Activated gamma-delta T cell treated with anti-CD3 and anti-CD28 coated beads, Interleukin-2, amount 50 U/mL, for 16 hours (primary cell): Measurements from ENCODE around the gene KRTAP5-2.
"Not testable (repeated sequence)": the region's sequence is repeated elsewhere in the genome, so short reads cannot be mapped to it uniquely, and the experiment has no call there.

ENCODE experiments used
- DNase-seq: peaks from one replicate; pipeline ENCODE4 v3.0.0-alpha.2; 2020; ENCODE audit warnings: low read depth

Gene KRTAP5-2, protein sequence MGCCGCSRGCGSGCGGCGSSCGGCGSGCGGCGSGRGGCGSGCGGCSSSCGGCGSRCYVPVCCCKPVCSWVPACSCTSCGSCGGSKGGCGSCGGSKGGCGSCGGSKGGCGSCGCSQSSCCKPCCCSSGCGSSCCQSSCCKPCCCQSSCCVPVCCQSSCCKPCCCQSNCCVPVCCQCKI

DNA sequence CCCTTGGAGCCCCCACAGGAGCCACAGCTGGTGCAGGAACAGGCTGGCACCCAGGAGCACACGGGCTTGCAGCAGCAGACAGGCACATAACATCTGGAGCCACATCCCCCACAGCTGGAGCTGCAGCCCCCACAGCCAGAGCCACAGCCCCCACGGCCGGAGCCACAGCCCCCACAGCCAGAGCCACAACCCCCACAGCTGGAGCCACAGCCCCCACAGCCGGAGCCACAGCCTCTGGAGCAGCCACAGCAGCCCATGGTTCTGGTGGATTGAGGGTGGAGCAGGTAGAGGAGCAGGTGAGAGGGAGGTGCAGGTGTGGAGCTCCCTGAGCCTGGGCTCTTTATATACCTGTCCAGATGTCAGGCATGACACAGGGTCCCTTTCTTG is at the start of gene KRTAP5-2:
KRTAP5-2 (minus strand) TSS at position 301 of the 387 bp plus-strand sequence; CDS start at position 257, 44 bp downstream.
- DNase-seq = no peak

GRCh38 chr11:1646540-1646939 is 48.4 kb upstream of the KRTAP5-2 start:
- DNase-seq = not testable (repeated sequence)

DNA sequence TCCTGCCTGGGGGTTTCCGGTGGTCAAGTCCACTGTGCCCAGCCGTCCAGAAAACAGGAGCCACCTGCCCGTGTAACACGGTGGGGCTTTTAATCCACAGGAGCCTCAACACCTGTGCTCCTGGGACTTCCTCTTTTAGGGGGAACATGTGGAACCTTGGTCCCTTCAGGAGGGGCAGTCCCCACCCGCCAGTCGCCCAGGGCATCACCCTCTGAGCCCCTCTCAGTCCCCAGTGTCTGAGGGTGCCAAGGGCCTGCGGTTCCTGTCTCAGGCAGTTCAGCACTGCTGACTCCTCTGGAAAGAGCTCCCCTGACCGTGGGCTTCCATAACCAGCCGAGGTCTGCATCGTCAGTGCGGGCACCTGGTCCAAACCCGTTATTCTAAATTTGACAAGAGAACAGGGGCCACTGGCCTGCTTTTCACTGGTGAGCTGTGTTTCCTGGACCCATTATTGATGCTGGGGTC is 47.3 kb upstream of the KRTAP5-2 start:
- no peak for DNase-seq

DNA sequence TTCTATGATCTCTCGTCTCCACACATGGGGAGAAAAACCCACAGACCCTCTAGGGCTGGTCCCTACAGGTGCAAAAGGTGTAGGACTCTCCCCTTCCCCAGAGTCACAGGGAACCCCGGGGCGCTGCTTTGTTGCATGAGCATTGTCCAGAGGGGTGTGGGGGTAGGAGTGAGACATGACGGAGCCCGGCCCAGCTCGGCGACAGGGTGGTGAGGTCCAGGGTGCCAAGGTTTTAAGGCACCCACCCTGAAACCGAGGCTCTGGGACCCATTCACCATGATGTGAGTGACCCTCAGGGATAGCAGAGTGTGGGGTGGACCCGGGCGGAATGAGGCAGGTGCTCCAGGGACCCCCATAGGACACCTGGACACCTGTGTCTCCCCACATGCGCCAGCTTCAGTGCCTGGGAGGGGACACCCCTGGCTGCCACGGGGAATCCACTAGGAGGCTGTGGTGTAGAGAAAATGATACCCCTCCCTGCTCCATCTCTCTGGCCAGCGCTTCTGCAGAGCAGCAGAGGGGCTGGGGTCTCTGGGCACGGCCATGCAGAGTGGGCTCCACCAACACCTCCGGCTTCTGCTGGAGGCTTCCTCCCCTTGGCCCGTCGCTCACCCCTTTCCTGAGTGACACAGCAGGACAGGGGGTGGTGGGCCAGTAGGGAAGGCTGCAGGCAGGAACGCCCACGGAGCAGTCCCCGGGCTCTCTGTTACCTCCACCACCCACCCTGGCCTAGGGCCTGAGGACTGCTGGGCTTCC is 46.7 kb upstream of the KRTAP5-2 start:
- DNase-seq = no peak

- DNase-seq = no peak
These were observed 45.1 kb upstream of the KRTAP5-2 start for GRCh38 chr11:1643146-1643690.

GRCh38 chr11:1642288-1643145 is 44.4 kb upstream of the KRTAP5-2 start:
- no peak for DNase-seq

DNA sequence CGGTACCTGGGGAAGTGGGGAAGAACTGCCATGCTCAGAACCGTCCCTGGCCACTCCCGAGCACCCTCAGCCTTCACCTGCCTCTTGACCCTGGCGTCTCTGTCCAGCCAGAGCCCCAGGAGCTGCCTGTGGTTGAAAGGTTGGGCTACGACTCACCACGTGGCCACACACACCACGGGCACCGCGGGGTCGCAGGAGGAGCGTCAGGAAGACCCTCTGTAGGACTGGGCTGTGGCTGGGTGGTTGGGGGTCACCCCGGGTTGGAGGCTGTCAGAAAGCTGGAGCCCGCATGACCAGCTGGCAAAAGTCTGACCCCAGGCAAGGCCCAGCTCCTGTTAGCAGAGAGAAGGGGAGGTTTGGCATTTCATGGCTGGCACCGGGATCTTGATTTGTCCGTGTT is 43.0 kb upstream of the KRTAP5-2 start:
- no peak for DNase-seq

DNA sequence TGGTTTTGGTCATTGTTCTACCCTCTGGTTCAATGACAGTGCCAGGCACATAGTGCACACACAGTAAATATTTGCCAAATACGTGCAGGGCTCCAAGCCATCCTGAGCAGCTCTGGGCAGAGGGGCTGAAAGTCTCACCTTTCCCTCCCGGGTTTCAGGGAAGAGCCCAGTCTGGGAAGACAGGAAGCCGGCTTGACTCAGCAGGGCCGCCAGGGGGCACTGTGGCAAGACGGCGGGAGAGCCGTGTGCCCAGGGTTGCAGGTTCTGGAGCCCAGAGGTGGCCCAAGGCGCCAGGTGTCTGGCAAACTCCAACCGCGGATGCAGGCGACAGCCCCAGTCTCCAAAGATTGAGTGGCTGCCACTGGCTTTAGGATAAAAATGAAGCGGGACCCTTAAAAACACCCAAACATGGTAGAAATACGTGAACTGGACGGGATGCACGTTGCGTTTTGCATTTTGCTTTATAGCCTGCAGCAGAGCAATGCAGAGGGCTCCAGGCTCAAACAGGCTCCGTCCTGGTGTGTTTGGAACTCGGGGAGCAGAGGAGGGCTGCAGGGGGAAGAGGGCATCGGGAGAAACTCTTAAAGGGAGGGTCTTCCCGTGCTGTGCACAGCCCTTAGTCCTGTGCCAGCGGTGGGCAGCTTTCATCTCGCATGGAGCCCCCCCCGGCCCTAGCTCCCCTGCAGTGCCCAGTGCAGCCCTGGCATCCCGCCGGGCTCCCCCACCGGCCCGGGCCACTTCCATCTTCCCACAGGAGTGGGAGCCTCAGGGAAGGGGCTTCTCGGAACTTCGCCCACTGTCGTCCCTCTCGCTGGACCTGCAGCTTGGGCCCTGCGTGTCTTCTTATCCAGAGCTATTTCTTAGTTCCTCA is 42.2 kb upstream of the KRTAP5-2 start:
- no peak for DNase-seq

- no peak for DNase-seq
These were observed 41.6 kb upstream of the KRTAP5-2 start for GRCh38 chr11:1639666-1640065.

GRCh38 chr11:1639102-1639620 is 41.1 kb upstream of the KRTAP5-2 start:
- DNase-seq = no peak

- no peak for DNase-seq
These were observed 40.2 kb upstream of the KRTAP5-2 start for GRCh38 chr11:1638344-1638743.

DNA sequence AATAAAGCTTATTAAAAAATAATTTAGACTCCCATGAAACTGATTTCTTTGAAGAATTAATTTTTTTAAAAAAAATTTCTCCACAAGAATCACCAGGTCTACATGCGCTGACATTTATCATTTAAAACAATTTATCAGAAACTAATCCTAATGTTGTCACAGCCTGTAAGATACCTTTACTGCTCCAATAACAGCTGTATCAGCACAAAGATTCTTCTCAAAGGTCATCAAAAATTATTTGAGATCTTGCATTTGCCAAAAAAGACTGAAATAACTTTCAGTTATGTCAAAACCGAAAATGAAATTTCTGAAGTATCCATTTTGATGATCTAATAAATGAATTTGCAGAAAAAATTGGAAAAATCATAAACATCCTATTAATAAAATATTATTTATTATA is 39.5 kb upstream of the KRTAP5-2 start:
- no peak for DNase-seq

DNA sequence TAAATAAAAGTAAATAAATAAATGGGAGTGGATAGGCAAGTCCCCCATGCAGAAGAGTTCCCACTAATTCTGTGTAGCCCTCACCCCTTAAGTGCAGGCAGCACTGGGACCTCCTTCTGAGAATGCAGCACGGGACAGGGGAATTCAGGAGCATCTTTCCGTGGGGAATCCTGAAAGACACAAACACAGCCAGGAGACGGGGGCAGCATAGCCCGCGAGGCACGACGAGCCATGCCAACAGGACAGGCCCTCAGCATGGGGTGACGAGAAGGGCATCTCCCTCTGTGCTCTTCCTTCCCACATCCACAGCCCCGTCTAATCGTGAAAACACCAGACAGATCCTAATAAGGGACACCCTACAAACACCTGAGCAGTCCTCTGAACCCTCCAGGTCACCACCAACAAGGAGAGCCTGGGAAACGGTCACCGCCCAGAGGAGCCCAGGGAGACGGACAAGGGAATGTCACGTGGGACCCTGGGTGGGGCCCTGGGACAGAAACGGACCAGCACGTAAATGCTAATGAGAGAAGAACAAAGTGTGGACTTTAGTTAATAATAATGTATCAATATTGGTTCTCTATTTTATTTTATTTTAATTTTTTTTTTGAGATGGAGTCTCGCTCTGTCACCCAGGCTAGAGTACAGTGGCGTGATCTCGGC is 38.3 kb upstream of the KRTAP5-2 start:
- DNase-seq = no peak

GRCh38 chr11:1633864-1634263 is 35.8 kb upstream of the KRTAP5-2 start:
- DNase-seq = no peak

- DNase-seq = no peak
These were observed 34.1 kb upstream of the KRTAP5-2 start for GRCh38 chr11:1632053-1632714.

- DNase-seq = no peak
These were observed 33.0 kb upstream of the KRTAP5-2 start for GRCh38 chr11:1631066-1631568.

GRCh38 chr11:1630271-1630670 is 32.2 kb upstream of the KRTAP5-2 start:
- DNase-seq = no peak

GRCh38 chr11:1629326-1630185 is 31.5 kb upstream of the KRTAP5-2 start, which contains the start of gene KRTAP5-5:
TSS of gene KRTAP5-5 (plus strand) at chr11:1629775. CDS start at chr11:1629841, 66 bp downstream.
- no peak for DNase-seq
